C1 segment of cervical spinal cord (tissue), 14 donors: ENCODE results near the gene FOXJ3.
A peak's percentile ranks its signal among the peaks of the same experiment; 100 is the strongest.

Source experiments
- DNase-seq, 14 donors: peaks; one replicate each; lab custom pipeline; 2025; lab: John Stamatoyannopoulos, UW

Gene FOXJ3

DNA sequence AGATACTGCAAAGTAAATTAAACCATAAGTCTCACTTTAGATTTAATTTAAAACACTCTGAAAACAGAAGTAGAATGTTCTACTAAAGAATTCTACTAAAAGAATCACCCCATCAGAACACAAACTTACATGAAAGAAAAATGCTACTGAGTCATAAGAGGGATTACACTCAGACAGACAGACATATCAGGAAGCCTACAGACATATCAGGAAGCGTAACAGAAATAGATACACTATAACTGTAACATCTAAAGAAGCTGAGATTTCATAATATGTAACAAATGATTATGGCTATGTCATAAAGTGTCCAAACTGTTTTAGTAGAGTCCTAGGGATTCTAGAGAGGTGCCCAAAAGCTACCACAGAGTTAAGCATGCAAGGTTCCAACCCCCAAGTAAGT is 23.9 kb downstream of the FOXJ3 start:
- DNase-seq: no peak

DNA sequence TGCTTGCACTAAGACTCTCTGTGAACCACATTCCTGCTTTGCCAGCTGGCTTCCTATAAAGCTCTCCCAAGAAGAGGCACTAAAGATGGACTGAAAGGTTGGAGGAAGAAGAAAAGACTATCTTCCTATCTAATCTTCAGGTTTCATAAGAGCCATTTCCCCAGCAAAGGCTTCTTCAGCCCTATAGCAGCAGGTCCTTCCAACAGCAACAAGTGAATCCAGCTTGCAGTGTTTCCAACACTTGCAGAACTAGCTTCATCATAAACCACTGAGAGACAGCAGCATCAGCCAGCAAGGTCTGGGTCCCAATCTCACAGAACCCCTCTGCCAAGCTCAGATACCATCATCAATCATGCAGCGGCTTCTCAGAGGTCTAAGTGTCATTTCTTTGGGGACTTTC is 28.1 kb downstream of the FOXJ3 start:
- DNase-seq: no peak

DNA sequence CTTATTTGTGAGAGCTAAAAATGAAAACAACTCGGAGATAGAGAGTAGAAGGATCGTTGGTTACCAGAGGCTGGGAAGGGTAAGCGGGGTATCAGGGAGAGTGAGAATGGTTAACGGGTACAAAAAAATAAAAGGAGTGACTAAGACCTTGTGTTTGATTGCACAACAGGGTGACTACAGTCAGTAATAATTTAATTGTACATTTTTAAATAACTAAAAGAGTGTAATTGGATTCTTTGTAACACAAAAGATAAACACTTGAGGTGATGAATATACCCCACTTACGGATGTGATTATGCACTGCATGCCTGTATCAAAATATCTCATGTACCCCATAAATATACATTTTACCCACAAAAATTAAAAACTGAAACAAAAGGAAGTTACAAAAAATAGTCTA is 29.4 kb downstream of the FOXJ3 start:
- no peak for DNase-seq

DNA sequence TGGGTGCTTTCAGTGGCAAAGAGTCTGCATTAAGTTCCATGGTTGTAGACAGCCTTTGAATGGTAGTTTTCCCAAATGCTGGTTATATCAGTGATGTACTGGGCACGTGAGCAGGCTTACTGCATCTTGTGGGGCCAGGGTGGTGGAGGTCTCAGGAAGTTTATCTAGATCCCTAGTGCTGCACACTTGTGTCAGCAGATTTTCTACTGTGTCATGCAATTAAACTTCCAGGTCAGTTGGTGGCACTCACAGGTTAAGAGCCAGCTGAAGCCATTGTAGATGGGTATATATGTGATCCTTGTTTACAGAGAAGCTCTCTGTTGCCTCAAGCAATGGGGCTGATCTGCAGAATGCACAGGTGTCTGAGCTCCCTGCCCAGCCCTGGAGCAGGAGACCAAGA is 33.0 kb downstream of the FOXJ3 start:
- no peak for DNase-seq

DNA sequence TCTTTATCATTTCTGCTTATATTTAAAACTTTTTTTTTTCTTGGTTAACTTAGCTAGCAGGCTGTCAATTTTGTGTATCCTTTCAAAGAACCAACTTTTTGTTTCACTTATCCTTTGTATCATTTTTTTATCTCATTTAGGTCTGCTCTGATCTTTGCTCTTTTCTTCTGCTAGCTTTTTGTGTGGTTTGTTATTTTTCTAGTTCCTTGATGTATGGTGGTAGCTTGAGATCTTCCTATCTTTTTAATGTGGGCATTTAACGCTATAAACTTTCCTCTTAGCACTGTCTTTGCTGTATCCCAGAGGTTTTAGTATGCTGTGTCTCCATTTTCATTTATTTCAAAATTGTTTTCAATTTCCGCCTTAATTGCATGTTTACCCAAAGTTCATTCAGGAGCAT is 36.5 kb downstream of the FOXJ3 start:
- no peak for DNase-seq

DNA sequence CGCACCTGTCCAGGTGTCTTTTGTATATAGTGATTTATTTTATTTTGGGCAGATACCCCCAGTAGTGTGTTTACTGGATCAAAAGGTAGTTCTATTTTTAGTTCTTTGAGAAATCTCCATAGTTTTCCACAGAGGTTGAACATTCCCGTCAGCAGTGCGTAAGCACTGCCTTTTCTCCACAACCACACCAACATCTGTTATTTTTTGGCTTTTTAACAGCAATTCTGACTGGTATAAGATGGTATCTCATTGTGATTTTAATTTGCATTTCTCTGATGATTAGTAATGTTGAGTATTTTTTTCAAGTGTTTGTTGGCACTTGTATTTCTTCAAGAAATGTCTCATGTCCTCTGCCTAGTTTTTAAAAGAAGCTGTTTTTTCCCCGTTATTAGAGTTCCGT is 39.2 kb downstream of the FOXJ3 start:
- DNase-seq: no peak

DNA sequence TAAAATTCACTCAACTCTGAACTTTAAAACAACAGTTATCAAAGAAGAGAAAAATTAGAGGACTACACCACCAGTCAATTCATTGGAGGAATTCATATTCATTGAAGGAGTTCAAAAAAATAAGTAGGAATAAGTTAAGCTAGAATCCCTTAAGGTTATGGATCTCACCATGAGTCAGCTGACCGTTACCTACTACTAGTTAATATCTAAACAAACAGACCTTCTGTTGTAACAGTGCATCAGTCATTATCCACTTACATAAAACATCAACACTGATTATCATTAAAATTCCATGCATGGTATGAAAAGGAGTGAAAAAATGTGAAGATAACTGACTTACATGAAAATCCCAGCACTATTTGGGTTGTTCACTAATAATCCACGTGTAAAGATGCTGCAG is 44.9 kb downstream of the FOXJ3 start:
- no peak for DNase-seq

DNA sequence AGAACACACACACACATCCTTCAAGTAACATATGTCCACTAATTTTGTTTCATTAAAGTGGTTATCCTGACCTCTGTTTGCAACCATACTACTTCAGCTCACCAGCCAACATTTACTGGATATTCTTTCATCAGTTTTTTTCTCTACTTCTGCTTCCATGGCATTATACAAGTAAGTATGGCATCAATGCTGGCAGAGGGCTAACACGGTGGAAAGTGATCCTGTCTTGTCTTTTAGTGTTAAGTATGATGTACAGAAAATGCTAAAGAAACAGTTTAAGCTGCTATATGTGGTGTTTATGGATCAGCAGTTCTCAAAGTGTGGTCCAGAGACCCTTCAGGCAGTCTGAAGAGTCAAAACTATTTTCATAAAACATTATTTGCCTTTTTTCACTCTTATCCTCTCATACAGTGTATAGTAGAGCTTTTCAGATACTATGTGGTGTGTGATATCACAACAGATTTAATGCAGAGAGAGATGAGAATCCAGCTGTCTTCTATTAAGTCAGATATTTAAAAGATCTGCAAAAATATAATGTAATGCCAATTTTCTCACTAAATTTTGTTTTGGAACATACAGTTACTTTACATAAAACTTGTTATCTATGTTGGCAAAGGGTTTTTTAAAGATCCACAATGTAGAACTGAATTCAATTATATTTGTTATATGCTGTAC is 46.6 kb downstream of the FOXJ3 start:
- DNase-seq: no peak

DNA sequence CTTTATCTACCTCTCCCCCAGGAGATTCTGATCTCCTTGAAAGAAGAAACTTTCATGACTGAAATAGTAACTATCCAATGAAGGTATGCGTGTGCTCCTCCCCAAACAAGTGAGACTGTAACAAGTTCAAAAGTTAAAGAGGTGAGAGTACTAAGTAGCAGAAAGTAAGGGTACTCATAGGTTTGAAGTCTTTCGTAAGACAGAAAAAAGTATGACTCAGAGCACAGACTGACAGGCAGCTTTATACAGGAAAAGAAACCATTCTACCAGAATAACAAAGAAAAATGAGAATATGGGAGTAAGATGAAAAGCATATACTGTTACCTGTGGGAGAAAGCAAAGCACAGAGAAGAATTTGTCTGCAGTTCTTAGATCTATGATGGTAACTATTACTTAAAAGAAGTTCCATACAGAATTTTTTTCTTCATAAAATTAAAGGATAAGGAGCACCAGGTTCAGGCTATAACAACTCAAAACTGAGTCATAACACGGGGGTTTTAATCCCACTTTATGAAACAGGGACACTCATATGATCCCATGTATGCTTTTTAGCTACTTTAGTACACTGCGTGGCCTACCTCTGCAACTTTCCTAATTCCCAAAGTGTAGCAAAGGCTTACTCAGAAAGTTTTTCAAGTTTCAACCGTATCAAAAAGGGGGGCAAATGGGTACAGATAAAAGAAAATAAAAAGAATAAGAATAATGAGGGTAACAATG is 52.0 kb downstream of the FOXJ3 start:
- no peak for DNase-seq

DNA sequence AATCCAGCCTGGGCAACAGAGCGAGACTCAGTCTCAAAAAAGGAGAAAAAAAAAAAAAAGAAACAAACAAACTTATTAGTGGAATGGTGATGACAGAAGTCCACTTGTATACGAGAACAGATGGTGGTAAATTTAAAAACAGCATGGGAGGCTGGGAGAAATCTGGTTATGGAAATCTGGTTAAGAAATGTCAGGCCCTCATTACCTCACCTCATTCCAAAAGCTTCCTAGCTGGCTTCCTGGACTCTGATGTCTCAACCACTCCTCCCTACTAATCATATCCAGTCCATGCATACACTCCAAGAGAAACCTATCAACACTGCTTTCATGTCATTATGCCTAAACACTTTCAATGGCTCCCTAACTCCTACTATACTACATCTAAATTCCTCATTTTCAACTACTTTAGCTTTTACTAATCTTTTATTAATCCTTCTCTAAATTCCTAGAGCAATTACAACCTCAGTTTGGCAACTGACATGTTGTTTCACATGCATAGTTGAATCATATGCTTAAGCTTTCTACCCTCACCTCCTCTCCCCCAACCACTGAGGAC is 52.9 kb downstream of the FOXJ3 start:
- DNase-seq: peak in 1 of 14 donors; percentile 85

DNA sequence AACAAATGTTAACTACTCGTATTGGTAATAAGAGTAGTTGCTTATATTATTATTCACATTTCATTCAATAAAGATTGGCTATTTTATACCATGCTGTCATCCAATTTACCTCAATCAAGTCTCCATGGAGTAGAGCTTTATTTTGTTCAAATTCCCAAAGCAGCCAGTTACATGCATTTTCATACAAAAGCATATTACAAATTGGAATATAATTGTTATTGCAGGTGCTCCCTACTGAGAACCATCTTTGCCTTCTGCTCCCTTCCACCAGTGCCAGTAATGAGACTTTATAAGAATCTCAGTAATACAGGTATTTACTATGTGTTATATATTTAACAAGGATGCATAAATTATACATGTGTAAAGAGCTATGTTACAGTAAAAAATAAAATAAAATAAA is 54.2 kb downstream of the FOXJ3 start:
- peak in 1 of 14 donors; percentile 72 for DNase-seq

DNA sequence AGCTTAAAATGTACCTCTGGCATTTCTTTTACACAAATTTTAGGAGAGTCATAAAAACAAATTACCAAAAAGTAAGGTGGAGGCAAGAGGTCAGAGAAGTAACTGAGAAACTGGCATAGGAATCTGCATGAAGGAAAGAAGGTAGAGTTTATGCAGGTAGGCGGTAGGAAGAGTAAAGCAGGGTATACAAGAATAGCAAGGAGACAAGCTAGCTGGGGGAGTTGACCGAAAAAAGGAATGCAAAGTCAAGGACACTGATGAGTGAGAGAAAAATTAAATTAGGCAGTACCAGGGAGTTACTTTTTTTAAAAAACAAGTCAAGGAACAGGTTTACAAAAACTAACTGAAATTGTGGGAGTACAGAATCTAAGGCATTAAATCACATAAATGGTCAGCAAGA is 56.0 kb downstream of the FOXJ3 start:
- no peak for DNase-seq

DNA sequence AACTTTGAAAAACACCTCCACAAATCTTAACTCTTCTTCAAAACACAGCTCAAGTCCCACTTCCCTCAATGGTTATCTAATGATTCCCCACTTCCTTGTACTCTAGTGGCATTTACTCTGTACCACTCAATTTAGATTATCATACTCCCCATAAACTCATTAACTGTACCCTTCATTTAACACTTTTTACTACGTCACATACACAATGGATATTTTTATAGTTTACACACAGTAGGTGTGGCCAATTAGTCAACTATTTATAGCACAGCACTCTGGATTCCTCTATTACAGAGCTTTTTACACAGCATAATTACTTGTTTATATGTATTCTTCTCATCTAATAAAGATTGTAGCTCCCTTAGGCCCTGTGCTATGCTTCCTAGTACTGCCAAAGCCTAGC is 62.1 kb downstream of the FOXJ3 start:
- DNase-seq: no peak

DNA sequence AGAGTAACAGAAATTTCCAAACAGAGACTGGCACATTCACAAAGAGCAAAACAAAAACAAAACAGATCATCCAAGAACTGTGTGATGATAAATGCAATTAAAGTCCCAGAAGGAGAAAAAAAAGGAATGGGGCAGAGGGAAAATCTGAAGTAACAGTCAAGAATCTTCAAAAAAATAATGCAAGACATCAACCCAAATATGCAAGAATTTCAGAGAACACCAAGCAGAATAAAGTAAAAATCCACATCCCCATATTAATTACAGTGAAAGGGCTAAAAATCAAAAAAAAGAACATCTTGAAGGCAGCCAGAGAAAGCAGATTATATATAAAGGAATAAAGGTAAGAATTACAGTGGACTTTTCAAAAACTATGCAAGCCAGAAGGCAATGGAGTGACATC is 67.1 kb downstream of the FOXJ3 start:
- DNase-seq: no peak

DNA sequence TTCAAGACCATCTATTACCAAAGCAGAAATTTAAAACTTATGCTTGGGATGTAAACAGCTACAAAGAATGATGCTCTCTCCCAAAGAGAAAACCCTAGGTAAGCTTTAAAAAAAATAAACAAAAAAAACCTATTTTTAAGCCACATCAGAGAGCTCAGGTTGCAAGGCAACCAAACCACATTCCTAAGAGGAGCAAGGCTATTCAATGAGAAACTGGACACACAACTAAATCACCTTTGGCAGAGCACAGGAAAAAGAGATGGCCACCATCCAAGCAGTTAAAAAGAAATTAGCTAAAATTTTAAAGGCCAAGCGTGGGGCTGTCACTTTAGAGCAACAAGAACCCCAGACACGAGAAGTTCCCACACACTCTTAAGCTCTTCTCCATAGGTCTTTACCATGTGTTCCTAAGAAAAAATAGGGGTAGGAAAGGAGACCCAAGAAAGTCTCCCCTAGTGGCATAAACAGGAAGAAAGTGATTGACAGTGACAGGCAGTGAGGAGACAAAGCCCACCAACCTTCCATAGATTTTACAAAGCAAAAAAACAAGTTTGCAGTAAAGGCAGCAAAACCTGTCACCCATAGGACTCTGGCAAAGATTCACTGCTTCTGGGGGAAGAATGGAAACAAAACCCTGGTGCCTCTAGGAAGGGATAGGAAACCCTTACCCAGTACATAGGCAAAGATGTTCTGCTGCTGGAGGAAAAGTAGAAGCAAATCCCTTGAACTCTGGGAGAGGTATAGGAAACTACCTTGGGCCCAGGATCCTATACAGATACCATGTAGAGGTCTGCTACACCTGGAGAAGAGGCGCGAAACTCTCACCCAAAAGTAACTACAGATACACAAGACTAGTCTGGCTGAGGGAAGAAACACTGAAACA is 68.5 kb downstream of the FOXJ3 start:
- no peak for DNase-seq

DNA sequence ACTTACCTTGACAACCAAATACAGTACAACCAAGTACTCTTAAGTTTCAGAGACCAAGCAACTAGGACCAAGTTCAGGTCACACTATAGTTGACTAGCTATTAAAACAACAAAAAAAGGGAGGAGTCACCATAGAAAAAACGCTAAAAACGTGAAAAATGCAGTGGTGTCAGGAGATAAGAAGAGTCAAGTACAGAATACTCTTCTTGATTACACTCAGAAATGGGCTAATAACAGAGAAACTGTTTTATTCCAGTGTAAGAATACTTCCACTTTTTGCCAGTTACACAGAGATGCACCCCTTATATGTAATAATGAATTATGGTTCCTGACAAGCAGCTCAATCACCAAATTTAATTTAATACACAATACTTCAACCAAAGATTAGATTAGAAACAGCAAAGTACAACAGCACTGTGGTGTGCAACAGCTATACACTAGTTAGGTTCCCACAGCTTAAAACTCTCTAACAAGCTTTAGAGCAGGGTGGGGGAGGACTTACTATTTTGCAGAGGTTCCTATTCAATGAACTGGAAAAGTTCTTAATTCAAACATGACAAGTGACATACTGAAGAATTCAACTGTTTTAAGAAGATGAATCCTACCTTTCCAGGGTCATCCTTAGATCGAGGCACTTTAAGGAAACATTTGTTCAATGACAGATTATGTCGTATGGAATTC is 70.4 kb downstream of the FOXJ3 start:
- no peak for DNase-seq

DNA sequence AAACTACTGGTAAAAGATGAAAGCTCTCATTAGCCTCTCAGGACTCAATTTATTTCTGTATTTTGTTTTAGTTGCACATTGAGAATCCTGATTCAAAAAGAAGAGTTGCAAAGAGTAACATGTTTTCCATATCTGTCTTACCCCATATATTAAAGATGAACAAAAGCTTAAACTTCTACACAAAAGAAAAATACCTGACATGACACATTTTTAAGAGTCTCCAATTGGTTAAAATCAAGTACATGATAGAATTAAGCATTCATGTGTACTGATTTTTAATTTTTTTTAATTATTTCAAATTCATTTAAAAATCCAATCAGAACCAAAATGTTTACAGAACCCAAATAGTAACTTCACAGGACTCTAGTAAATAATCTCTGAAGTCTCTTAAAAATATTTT is 72.0 kb downstream of the FOXJ3 start:
- DNase-seq: no peak

DNA sequence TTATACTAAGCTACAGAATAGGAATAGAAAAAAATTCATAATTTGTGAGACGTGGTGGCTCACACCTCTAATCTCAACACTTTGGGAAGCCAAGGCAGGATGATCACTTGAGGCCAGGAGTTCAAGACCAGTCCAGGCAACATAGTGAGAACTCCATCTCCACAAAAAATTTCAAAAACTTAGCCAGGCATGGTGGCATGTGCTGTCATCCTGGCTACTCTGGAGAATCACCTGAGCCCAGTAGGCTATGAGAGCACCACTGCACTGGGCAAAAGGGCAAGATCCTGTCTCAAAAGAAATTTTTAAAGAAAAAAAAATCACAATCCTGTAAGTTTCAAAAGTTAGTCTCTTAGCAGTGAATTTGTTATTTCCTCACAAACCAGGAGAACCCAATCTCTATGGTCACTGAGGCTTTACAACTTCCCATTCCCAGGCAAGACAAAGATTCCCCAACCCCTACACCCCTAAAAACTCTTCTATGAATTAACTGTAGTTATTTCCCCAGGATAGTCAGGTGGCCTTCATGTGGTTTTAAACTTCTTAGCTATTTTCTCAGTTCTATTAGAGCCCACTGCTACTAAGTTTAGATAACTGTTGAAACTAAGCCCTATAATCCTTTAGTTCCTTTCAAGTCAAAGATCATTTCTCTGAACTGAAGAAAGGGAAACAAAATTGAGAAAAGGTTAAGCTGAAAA is 74.5 kb downstream of the FOXJ3 start:
- no peak for DNase-seq

DNA sequence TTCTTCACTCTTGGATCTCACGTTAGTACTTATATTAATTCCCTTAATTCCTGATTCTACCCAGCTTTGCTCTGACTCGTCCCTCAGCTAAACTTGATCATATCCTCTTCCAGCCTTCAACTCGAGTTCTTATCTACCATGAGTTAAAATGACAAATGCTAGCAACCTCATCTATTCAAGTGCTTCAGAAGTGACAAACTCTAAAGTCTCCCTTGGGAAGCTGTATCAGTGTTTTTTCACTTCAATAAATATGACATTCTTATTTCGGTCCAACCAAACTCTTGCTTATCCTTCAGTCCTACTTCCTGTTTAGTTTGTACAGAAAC is 75.3 kb downstream of the FOXJ3 start:
- peak in 1 of 14 donors; percentile 70 for DNase-seq

DNA sequence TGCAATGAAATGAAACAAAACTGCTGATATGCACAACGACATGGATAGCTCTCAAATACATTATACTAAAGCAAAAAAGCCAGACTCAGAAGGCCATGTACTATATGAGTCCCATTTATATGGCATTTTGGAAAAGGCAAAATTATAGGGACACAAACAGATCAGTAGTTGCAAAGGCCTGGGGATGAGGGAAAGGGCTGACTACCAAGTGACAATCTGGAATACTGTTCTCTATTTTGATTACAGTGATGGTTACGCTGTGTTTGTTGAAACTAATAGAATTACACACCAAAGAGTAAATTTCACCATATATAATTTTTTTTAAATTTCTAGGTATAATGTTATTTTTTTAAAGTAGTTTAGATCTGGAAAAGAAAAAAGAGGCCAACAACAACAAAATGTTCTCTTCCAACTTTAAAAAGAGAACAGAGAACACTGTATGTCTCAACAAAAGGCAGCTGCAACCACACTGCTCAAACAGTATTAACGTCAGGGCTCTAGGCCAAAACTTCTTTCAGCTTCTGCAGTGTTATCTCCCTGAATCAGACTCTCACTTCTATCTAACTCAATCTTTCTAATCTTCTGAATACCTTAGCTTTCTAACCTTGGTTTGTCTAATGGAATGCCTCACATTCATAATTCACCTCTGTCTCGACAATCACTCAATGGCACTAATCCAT is 75.8 kb downstream of the FOXJ3 start:
- DNase-seq: peak in 6 of 14 donors; percentile 2 to 70 (median 8)

DNA sequence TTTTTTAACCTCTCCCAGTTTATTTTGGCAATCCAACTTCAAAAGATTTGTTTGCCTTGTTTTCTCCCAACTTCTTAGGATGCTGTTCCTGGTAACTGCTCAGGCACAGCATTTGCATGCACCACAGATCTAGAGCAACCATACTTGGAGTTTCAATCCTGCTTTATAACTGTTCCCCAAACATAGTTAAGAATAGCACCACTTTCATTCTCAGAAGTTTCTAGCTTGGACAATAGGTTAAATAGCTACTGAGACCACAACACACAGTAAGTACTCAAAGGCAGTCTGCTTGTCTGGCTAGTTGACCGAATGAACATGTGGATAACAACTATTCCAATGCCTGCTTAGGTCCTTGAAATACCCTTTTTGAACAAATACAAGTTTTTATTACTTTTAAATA is 76.8 kb downstream of the FOXJ3 start:
- no peak for DNase-seq
